Caco-2 (cell line): ENCODE data around the gene MAPK8IP2. TPM values are rescaled to one million over a fixed set of nuclear protein-coding genes. Genes with fewer than 3 reads are reported as not detected.
A peak's percentile ranks its signal among the peaks of the same experiment; 100 is the strongest.

Source experiments
- BruUV-seq: library from RNA; stranded (reverse); fragments of 400-500 nt; replicated peaks from 2 replicates; lab custom pipeline; 2021; lab: Mats Ljungman, UMichigan
- CTCF ChIA-PET: fragments of 300-600 bp; sonication (Branson Sonifier 250); formaldehyde crosslinking; loops from one replicate; lab custom pipeline; 2022; ENCODE audit warnings: antibody characterized with exemption; lab: Charles Lee
- POLR2A ChIA-PET: fragments of 300-600 bp; sonication (Branson Sonifier 250); formaldehyde crosslinking; loops from one replicate; lab custom pipeline; 2022; ENCODE audit warnings: antibody characterized with exemption; lab: Charles Lee
- DNase-seq, 2 experiments: peaks; one replicate each; pipeline versions ENCODE4 v3.0.0 to v3.0.0-alpha.2; 2020 to 2022
- H3K27me3 ChIP-seq: replicated peaks from 2 replicates; pipeline ENCODE4 v1.6.0; 2011; ENCODE audit warnings: low read length; ENCODE audit not compliant: control insufficient read depth, insufficient read depth
- H3K36me3 ChIP-seq: 2 replicates; pipeline ENCODE4 v1.5.1; 2011; ENCODE audit warnings: low read length; ENCODE audit not compliant: control insufficient read depth, insufficient read depth
- H3K4me1 ChIP-seq: fragments of 250-450 bp; sonication (Bioruptor Pico); 2 replicates; pipeline ENCODE4 v1.5.1; 2020; ENCODE audit warnings: mild to moderate bottlenecking
- H3K4me3 ChIP-seq: 2 replicates; pipeline ENCODE4 v1.5.1; 2011; ENCODE audit warnings: low read depth, mild to moderate bottlenecking, control low read depth, low read length
- H3K9me3 ChIP-seq: fragments of 250-450 bp; sonication (Bioruptor Pico); 2 replicates; pipeline ENCODE4 v1.5.1; 2020; ENCODE audit warnings: mild to moderate bottlenecking, moderate library complexity
- H3K27ac Mint-ChIP-seq: one replicate; pipeline ENCODE4 v1.8.0; 2022; ENCODE audit warnings: mixed read lengths; ENCODE audit not compliant: unreplicated experiment
- H3K27me3 Mint-ChIP-seq: one replicate; pipeline ENCODE4 v1.8.0; 2022; ENCODE audit warnings: mixed read lengths; ENCODE audit not compliant: insufficient read depth, unreplicated experiment
- H3K36me3 Mint-ChIP-seq: one replicate; pipeline ENCODE4 v1.8.0; 2022; ENCODE audit warnings: mild to moderate bottlenecking, mixed read lengths; ENCODE audit not compliant: insufficient read depth, unreplicated experiment
- H3K4me1 Mint-ChIP-seq: one replicate; pipeline ENCODE4 v1.8.0; 2022; ENCODE audit warnings: low read depth, mixed read lengths; ENCODE audit not compliant: unreplicated experiment
- H3K4me3 Mint-ChIP-seq: one replicate; pipeline ENCODE4 v1.8.0; 2022; ENCODE audit warnings: mild to moderate bottlenecking, moderate library complexity, mixed read lengths; ENCODE audit not compliant: unreplicated experiment
- H3K9me3 Mint-ChIP-seq: one replicate; pipeline ENCODE4 v1.8.0; 2022; ENCODE audit warnings: mixed read lengths; ENCODE audit not compliant: unreplicated experiment
- intact Hi-C: fragments of 100-400 bp; cut with micrococcal nuclease; formaldehyde crosslinking; loops from one replicate; pipeline ENCODE4 v1.10.0; 2022; ENCODE audit not compliant: unreplicated experiment
- total RNA-seq: library from RNA; stranded (reverse); gene quantifications from 2 replicates; pipeline ENCODE4 v1.2.3, GENCODE V29; 2022
- TF ChIP-seq, protein P1 (sequence below), 2 experiments: fragments of 200-600 bp in 1 of 2; IDR thresholded peaks; 1 replicate in 1 of 2; 2 replicates in 1 of 2; pipeline versions ENCODE4 v1.5.1 to v1.8.0; 2011 to 2022; ENCODE audit warnings: antibody characterized with exemption in 1 of 2, control low read depth in 1 of 2, inconsistent platforms in 1 of 2, low read depth in 1 of 2, low read length in 1 of 2, mild to moderate bottlenecking in 1 of 2, moderate library complexity in 1 of 2; ENCODE audit not compliant: insufficient read depth in 1 of 2, severe bottlenecking in 1 of 2, unreplicated experiment in 1 of 2

Gene MAPK8IP2
- total RNA-seq, 1 experiment from 2014 or later = 3.9 TPM

DNA sequence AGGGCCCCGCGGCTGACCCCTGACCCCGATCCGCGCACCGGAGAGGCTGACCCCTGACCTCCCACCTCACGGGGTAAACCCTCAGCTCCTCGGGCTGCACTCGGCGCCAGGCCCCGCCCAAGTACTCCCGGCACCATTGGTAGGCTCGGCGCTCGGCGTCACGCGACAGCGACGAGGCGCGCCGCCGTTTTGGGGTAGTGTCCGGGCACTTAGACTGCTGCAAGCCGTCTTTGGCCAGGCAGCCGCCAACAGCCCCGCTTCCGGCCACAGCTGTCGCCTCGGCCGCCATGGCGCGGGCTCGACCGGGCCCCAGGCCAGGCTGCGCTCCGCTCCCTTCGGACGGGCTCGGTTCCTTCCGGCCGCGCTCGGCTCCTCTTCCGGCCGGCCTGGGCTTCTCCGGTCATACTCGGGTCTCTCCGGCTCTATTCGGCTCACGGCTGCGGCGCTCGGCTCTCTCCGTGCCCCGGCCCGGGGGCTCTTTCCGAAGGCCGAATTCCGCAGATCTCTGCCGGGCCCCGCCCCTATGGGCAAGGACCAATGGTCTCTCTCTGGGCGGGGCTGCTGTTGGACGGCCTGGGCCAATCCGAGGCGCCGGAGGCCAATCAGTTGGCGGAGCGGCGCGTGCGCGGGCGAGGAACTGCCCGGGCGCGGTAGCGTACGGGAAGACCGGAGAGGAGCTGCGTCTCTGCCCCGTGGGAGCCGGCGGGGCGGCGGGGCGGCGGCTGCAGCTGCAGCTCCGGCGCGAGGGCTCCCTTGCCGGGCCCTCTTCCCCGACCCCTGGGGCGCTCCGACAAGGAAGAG is 17.9 kb upstream of the MAPK8IP2 start, which contains the start of gene CHKB:
Gene CHKB, minus strand, starts transcription at position 357 of the 801 bp plus-strand sequence. Its CDS starts 68 bp downstream, at position 289.
- Histone ChIP-seq H3K4me3 (peak within 1 kb of the TSS; percentile 69), H3K9me3 (no peaks in the 10 kb centered on the region), H3K36me3 (peaks cover 1% of the 10 kb centered on the region; the same call in 1 of the 2 replicates), H3K27me3 (no peaks in the 10 kb centered on the region), H3K4me1 (peaks cover 23% of the 10 kb centered on the region)
- intact Hi-C loops = loop anchor here (1.0 to 5.0 kb wide), 2 partner anchors 19 to 55 kb away; partner anchors contain the start of gene SCO2
- no peaks in the 10 kb centered on the region for H3K4me1 Mint-ChIP-seq
- ChIA-PET CTCF (interaction anchor here (0.7 to 2.2 kb wide), 7 partner anchors 19 to 57 kb away, joined by 3 to 9 read pairs (median 8); partner anchors contain the start of genes ARSA, SCO2 and SYCE3), POLR2A (interaction anchor here (0.7 to 1.4 kb wide), 6 partner anchors 14 to 75 kb away, joined by 3 to 5 read pairs (median 4); partner anchors contain the start of genes ARSA, LMF2 and NCAPH2)
- peak; percentile 97 to 99 for DNase-seq
- TF ChIP-seq, protein P1, sequence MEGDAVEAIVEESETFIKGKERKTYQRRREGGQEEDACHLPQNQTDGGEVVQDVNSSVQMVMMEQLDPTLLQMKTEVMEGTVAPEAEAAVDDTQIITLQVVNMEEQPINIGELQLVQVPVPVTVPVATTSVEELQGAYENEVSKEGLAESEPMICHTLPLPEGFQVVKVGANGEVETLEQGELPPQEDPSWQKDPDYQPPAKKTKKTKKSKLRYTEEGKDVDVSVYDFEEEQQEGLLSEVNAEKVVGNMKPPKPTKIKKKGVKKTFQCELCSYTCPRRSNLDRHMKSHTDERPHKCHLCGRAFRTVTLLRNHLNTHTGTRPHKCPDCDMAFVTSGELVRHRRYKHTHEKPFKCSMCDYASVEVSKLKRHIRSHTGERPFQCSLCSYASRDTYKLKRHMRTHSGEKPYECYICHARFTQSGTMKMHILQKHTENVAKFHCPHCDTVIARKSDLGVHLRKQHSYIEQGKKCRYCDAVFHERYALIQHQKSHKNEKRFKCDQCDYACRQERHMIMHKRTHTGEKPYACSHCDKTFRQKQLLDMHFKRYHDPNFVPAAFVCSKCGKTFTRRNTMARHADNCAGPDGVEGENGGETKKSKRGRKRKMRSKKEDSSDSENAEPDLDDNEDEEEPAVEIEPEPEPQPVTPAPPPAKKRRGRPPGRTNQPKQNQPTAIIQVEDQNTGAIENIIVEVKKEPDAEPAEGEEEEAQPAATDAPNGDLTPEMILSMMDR (IDR thresholded peaks at IDR 0.05; ENCODE audit: insufficient read depth in 1 of 2, low read depth in 1 of 2, low read length in 1 of 2, severe bottlenecking in 1 of 2, unreplicated experiment in 1 of 2) = no peak
- H3K9me3 Mint-ChIP-seq = no peaks in the 10 kb centered on the region
- peaks cover 4% of the 10 kb centered on the region for H3K36me3 Mint-ChIP-seq
- BruUV-seq = no TSS peak
- peak within 1 kb of the TSS; percentile 97 for H3K27ac Mint-ChIP-seq
- H3K27me3 Mint-ChIP-seq = no peaks in the 10 kb centered on the region
- peak within 1 kb of the TSS; percentile 78 for H3K4me3 Mint-ChIP-seq

DNA sequence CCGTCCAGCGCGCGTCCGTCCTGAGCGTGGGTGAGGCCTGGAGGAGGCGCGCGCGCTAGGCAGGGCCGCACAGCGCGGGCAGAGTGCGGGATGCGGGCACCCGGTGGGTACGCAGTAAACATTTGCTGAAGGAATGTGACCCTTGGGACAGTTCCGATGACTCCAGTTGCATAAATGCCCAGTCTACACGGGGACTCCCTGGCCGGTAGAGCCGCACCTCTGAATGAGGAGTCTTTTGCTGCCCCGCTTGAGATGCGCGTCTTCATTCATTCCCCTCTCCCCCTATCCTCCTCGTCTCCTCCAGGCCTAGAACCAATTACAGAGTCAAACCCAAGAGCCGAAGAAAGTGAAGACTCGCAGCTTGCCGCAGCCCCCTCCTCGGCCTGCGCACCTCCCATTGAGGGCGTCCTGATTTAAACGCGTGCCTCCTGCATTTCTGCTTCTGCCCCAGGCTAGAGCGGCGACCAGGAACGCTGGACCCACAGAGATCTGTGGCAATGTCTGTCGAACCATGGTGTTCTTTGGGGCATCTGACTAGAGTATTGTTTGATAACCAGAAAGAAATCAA is 17.2 kb upstream of the MAPK8IP2 start:
- Histone ChIP-seq H3K36me3 (peaks cover 1% of the 10 kb centered on the region; the same call in 1 of the 2 replicates), H3K9me3 (no peaks in the 10 kb centered on the region), H3K4me3 (peak overlapping the region; percentile 69), H3K4me1 (peaks cover 23% of the 10 kb centered on the region), H3K27me3 (no peaks in the 10 kb centered on the region)
- H3K4me3 Mint-ChIP-seq = peak overlapping the region; percentile 78
- no peaks in the 10 kb centered on the region for H3K27me3 Mint-ChIP-seq
- peak in 1 of 2 experiments; percentile 30 for DNase-seq
- H3K9me3 Mint-ChIP-seq = no peaks in the 10 kb centered on the region
- H3K36me3 Mint-ChIP-seq = peaks cover 4% of the 10 kb centered on the region
- ChIA-PET POLR2A (interaction anchor here (0.7 to 1.4 kb wide), 4 partner anchors 15 to 76 kb away, joined by 3 to 5 read pairs (median 4); partner anchors contain the start of genes LMF2 and NCAPH2), CTCF (interaction anchor here (0.7 to 1.6 kb wide), 5 partner anchors 20 to 58 kb away, joined by 3 to 9 read pairs (median 8); partner anchors contain the start of genes ARSA, SCO2 and SYCE3)
- no peaks in the 10 kb centered on the region for H3K4me1 Mint-ChIP-seq
- intact Hi-C loops = loop anchor here (5.0 kb wide), 1 partner anchor 56 kb away; the partner anchor contains the start of gene SCO2
- TF ChIP-seq, protein P1 (IDR thresholded peaks at IDR 0.05; ENCODE audit: insufficient read depth in 1 of 2, low read depth in 1 of 2, low read length in 1 of 2, severe bottlenecking in 1 of 2, unreplicated experiment in 1 of 2) = no peak
- peak overlapping the region; percentile 97 for H3K27ac Mint-ChIP-seq
- TSS peak; percentile 63 for BruUV-seq
